Measurements from ENCODE around the gene INPP5A. TPM values are rescaled to one million over a fixed set of nuclear protein-coding genes. Genes with fewer than 3 reads are reported as not detected.

INPP5A gene
- total RNA-seq, 1 experiment from 2014 or later, result 16.6 TPM

DNA sequence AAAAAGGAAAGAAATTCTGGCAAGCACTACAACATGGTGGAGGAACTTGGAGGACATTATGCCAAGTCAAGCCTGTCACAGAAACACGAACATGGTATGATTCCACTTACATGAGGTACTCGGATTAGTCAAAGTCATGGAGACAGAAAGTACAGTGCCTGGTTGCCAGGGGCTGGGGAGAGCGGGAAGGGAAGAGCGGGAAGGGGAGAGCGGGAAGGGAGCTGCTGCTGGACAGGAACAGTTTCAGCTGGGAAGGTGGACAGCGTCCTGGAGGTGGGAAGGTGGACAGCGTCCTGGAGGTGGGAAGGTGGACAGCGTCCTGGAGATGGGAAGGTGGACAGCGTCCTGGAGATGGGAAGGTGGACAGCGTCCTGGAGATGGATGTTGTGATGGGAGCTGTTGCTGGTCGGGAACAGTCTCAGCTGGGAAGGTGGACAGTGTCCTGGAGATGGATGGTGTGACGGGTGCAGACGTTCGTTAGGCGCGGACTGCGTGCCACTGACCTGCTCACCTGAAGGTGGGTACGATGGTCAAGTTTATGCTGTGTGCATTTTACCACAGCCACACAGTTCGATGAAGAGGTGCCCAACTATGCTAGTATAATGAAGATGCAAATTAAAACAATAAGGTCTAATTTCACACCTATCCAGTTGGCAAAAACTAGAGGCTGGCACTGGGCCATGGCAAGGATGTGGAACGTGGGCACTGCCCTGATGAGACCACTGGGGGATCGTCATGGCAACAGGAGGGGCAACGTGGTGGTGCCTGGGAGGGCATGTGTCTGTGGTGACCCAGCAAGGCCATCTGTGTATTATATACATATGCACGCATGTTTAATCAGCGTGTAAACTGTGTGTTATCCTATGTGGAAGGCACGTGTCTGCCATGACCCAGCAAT, 144.5 kb downstream of the INPP5A start:
- Mint-ChIP-seq H3K4me3 (ENCODE audit: low read depth, unreplicated experiment) (no peak overlapping the region), H3K4me1 (ENCODE audit: low read depth, unreplicated experiment) (peaks cover 9% of the 10 kb centered on the region), H3K36me3 (ENCODE audit: insufficient read depth, unreplicated experiment) (peaks cover 7% of the 10 kb centered on the region), H3K9me3 (ENCODE audit: low read depth, unreplicated experiment) (no peaks in the 10 kb centered on the region), H3K27me3 (ENCODE audit: unreplicated experiment) (no peaks in the 10 kb centered on the region), H3K27ac (ENCODE audit: unreplicated experiment) (no peak overlapping the region)
- no TSS peak for BruUV-seq (replicated peaks)
- CTCF ChIA-PET, result no interaction called here
- no peak for DNase-seq
- intact Hi-C loops (cut with micrococcal nuclease; ENCODE audit: unreplicated experiment), result no loop called here
- TF ChIP-seq, protein P1, sequence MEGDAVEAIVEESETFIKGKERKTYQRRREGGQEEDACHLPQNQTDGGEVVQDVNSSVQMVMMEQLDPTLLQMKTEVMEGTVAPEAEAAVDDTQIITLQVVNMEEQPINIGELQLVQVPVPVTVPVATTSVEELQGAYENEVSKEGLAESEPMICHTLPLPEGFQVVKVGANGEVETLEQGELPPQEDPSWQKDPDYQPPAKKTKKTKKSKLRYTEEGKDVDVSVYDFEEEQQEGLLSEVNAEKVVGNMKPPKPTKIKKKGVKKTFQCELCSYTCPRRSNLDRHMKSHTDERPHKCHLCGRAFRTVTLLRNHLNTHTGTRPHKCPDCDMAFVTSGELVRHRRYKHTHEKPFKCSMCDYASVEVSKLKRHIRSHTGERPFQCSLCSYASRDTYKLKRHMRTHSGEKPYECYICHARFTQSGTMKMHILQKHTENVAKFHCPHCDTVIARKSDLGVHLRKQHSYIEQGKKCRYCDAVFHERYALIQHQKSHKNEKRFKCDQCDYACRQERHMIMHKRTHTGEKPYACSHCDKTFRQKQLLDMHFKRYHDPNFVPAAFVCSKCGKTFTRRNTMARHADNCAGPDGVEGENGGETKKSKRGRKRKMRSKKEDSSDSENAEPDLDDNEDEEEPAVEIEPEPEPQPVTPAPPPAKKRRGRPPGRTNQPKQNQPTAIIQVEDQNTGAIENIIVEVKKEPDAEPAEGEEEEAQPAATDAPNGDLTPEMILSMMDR (IDR thresholded peaks at IDR 0.05; ENCODE audit: unreplicated experiment), result no peak

DNA sequence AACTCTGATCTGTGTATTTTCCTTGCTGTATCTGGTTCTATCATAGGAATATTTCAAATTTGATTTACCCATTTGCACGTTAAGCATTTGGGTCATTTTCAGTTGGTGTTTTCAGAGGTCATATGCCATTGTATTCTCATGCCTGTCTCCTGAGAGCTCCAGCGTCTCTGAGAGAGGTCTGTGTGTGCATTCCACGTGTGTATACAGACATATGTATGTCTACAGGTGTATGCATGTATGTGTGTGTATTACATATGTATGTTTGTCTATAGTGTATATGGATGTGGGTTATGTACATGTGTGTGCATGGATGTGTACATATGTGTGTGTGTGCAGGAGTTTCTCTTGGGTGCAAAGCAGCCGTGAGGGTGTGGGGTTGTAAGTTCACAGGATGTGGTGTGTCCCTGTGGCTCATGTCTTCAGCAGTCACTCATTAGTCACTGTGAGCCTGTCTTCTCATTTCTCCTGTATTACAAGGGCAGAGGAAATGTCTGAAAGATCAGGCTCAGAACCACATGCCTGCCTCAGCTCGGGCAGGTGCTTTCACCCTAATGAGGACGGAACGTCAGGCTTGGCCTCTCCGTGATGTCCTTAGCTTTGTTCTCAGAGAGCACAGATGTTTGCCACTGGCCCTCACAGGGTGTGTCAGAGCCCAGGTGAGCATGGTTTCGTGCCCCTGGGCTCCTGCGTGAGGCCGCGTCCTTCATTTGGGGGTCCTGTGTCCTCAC, 146.7 kb downstream of the INPP5A start:
- intact Hi-C loops (cut with micrococcal nuclease; ENCODE audit: unreplicated experiment), result no loop called here
- Mint-ChIP-seq H3K27me3 (ENCODE audit: unreplicated experiment) (no peaks in the 10 kb centered on the region), H3K9me3 (ENCODE audit: low read depth, unreplicated experiment) (no peaks in the 10 kb centered on the region), H3K27ac (ENCODE audit: unreplicated experiment) (peak overlapping the region; percentile 80), H3K36me3 (ENCODE audit: insufficient read depth, unreplicated experiment) (peaks cover 7% of the 10 kb centered on the region), H3K4me3 (ENCODE audit: low read depth, unreplicated experiment) (no peak overlapping the region), H3K4me1 (ENCODE audit: low read depth, unreplicated experiment) (peaks cover 9% of the 10 kb centered on the region)
- CTCF ChIA-PET, result no interaction called here
- BruUV-seq (replicated peaks), result no TSS peak
- peak; percentile 10 for DNase-seq
- TF ChIP-seq, protein P1 (IDR thresholded peaks at IDR 0.05; ENCODE audit: unreplicated experiment), result no peak

DNA sequence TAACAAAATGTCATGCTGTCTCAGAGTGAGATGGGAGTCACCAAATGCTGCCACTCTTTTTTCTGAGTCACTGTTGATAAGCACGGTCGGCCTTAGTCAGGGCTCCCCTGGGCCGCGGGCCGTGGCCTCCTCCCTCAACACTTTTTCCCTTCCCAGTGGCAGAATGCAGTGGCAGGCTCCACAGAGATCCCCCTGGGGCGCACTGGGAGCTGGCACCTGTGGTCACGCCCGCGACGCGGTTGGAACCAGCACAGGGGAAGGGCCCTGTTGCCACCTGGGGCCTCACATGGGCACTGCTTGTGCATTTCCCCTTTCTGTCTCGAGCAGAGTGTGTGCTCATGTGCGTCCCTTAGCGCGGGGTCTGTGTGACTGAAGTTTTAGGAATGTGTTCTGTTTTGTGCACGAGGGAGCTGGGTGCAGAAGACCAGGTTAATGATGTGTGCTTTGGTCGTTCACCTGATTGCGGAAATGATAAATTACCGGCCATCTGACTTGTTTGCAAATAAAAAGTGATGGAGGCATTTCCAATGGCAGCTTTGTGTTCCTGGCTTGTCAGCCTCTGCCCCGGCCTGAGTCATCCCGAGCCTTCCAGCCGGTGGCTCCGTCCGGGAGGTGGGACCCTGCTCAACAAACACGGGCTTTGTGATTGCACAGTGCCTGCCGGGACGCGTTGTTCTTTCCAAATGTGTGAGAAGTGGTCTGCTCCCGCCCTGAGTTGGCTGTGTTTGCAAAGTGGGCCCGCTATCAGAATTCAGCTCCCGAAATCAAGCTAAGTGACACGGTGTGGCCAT, 147.7 kb downstream of the INPP5A start:
- H3K36me3 Mint-ChIP-seq (ENCODE audit: insufficient read depth, unreplicated experiment), result peaks cover 7% of the 10 kb centered on the region
- H3K4me3 Mint-ChIP-seq (ENCODE audit: low read depth, unreplicated experiment), result peak overlapping the region; percentile 66
- H3K27me3 Mint-ChIP-seq (ENCODE audit: unreplicated experiment), result no peaks in the 10 kb centered on the region
- H3K4me1 Mint-ChIP-seq (ENCODE audit: low read depth, unreplicated experiment), result peaks cover 9% of the 10 kb centered on the region
- peak overlapping the region; percentile 80 for H3K27ac Mint-ChIP-seq (ENCODE audit: unreplicated experiment)
- intact Hi-C loops (cut with micrococcal nuclease; ENCODE audit: unreplicated experiment), result no loop called here
- H3K9me3 Mint-ChIP-seq (ENCODE audit: low read depth, unreplicated experiment), result no peaks in the 10 kb centered on the region
- BruUV-seq (replicated peaks), result no TSS peak
- peak; percentile 76 for DNase-seq
- TF ChIP-seq, protein P1 (IDR thresholded peaks at IDR 0.05; ENCODE audit: unreplicated experiment), result no peak
- CTCF ChIA-PET, result interaction anchor here (0.6 to 0.9 kb wide), 2 partner anchors 225 to 238 kb away, joined by 3 read pairs; no protein-coding TSS in a partner anchor

Measured in Calu3 (cell line).